ENCODE data around the gene TMA7B.

TMA7B gene

DNA sequence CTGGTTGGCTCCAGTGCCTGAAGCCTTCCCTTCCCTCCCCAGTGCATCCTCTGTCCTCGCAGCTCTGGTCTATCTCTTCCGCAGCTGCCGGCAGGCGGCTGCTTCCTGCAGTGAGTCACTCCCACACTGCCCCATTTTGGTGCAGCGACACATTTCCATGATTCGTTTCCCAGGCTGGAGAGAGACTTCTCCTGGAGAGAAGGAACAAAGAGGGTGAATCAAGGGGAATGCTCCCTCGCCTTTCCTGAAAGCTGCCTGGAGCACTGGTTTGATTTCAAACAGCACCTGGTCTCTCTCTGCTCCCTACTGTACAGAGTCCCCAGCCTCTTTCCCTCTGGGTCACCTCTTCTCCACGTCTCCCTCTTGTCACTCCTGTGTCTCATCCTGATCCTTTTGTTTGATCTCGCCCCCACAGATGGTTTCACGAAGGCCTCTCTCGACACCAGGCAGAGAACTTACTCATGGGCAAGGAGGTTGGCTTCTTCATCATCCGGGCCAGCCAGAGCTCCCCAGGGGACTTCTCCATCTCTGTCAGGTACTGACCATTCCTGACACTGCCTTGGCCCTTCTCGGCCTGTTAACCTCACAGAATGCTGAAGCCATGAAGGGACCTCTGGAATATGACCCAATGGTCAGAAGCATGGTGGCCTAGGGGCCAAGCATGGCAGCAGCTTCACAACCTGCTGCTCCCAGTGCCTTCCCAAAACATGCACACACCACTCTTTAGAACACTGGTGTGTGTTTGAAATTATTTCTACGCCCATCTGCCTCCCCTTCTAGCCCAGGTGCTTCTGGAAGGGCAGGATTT lies at the start of gene TMA7B:
Gene TMA7B (plus strand): TSS at position 758 of the 808 bp plus-strand sequence. CDS start 3,978 bp downstream, outside the sequence.
- TF ChIP-seq GATA2 (IDR thresholded peaks at IDR 0.05; ENCODE audit: low read depth, low read length): no peak
- TF ChIP-seq GATA3 (IDR thresholded peaks at IDR 0.05; ENCODE audit: low read depth, low read length): no peak

DNA sequence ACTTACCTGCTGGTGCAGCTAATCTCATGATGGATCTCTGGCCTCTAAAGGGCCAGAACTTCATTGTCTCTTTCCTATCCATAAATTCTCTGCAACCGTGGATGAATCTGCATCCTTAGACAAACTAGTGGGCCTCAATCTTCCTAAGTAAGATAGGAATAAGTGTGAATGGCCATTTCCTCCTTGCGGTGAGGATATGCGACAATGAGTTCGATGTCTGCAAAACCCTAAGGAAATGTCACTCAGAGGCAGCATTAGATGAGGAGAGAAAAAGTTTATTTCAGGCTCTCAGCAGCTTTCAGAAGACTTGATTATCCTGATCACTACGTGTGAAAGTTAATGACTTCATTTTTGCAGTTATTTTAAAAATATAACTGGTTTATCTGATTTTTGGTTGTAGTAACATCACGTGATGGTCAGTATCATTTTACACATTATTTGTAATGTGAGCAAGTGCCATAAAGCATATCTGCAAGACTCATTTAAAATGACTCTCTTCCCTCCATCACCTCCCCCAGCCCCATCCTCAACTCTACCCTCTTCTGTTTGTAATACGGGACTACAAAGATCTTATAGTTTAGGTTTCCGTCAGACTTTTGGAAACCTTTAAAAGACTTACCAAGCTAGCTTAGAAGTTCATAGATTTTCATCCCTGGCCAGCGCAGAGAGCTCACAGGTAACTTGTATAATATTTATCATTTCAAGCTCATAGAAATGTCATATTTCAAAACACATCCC lies 49.2 kb upstream of the TMA7B start:
- TF ChIP-seq GATA2 (IDR thresholded peaks at IDR 0.05; ENCODE audit: low read depth, low read length) (no peak), GATA3 (IDR thresholded peaks at IDR 0.05; ENCODE audit: low read depth, low read length) (no peak)

DNA sequence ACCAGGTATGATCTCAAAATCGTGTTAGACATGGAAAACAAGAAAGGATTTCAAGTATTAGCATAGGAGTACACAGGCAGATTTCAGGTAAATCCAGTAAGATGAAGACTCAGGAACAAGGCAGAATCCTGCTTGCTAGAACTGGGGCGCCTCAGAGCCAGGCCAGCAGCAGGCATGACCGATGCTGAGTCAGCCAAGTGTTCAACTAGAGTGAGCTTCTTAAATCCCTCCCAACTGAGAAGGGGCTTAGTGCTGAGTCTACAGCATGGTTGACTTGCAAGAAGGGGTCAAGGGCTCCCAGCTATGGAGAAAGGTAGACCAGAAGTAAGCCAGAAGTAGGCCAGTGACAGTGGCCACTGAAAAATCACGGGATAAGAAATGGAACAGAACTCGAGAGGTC lies 46.9 kb upstream of the TMA7B start:
- TF ChIP-seq GATA3 (IDR thresholded peaks at IDR 0.05; ENCODE audit: low read depth, low read length) (no peak), GATA2 (IDR thresholded peaks at IDR 0.05; ENCODE audit: low read depth, low read length) (no peak)

DNA sequence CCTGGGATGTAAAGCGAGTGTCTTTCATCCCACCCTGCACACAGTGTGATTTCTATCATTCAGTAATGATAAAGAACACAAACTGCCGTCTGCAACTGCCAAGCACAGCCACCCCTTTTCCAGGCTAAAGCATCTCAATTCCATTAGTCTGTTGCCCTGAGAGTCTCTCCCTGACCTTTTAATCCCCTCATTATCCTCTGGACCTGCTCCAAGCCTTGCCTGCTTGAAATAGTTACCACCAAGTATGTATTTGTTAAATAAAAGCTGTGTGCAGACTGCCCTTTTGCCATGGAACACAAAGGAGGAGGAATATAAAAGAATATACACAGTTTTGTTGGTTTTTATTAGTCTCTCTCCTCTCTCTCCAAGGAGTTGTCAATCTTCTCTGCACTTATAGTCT lies 46.3 kb upstream of the TMA7B start:
- TF ChIP-seq GATA3 (IDR thresholded peaks at IDR 0.05; ENCODE audit: low read depth, low read length) (no peak), GATA2 (IDR thresholded peaks at IDR 0.05; ENCODE audit: low read depth, low read length) (no peak)

DNA sequence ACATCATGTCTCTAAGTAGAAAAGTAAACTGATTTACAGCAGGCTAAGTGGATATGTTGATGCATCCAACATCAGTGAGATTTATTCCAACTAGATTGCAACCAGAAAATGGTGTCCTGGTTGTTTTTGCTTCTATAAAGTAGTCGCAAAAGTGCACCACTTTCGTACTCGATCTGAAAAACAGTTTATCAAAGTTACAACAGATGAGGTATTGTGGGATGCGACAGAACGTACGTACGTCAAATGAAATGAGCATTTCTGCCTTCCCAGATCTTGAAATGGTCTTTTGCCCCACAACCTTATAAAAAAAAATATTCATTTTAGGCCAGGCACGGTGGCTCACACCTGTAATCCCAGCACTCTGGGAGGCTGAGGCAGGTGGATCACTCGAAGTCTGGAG lies 45.6 kb upstream of the TMA7B start:
- TF ChIP-seq GATA2 (IDR thresholded peaks at IDR 0.05; ENCODE audit: low read depth, low read length) (no peak), GATA3 (IDR thresholded peaks at IDR 0.05; ENCODE audit: low read depth, low read length) (no peak)

DNA sequence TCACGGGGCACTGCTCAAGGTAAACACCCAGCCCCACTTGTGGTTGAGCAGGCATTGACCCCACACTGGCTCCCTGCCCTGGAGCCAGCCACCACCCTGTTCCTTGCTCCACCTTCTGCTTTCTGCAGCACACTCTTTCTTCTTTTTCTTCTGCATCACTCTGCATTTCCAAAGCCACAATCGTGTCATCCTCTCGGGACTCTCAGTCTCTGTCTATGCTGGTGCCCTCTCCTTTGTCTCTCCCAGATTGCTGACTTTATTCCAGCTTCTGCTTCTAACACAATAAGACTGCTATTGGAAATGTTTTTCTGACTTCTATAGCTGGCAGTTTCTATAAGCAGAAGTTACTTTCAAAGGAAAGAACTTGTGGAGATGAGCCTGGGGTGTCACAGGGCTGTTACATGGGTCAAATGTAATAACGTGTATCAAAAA lies 44.9 kb upstream of the TMA7B start:
- TF ChIP-seq GATA2 (IDR thresholded peaks at IDR 0.05; ENCODE audit: low read depth, low read length) (no peak), GATA3 (IDR thresholded peaks at IDR 0.05; ENCODE audit: low read depth, low read length) (no peak)

DNA sequence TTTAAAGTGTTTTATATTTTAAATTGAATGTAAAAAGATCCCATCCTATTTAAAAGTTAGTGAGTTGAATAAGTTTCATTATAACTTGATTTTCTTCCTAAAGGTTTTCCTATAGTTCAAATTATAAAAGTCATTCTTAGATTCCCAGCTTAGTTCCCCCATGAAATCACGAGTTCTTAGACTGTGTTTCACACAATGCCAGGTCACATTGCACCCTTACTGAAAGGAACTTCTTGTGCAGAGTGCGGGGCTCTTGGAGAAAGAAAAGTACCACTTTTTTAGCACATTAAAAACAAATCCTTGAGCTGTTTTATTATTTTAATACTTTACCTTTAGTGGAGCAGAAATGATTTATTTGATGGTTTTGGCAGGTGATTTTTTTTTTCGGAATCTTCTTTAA lies 43.7 kb upstream of the TMA7B start:
- TF ChIP-seq GATA3 (IDR thresholded peaks at IDR 0.05; ENCODE audit: low read depth, low read length) (no peak), GATA2 (IDR thresholded peaks at IDR 0.05; ENCODE audit: low read depth, low read length) (no peak)

DNA sequence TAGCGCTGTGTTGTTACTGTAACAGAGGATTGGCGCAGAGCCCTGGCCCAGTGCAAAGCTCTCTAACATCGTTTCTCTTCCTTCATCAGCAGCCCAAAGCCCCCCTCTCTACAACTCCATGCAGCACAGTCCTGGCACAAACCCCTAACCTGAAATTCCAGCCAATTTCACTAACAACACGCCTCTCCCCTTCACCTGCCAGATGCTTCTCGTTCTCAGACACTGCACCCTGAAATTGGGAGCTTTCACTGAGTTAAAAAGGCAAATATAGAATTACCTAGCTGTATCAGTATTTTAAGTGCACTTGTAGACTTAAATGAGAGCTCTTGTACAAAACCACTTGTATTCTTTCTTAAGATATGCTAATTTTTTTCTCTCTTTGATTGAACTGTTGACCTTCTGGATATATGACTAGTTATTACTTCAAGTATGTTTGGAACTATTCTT lies 43.0 kb upstream of the TMA7B start:
- no peak for TF ChIP-seq GATA2 (IDR thresholded peaks at IDR 0.05; ENCODE audit: low read depth, low read length)
- no peak for TF ChIP-seq GATA3 (IDR thresholded peaks at IDR 0.05; ENCODE audit: low read depth, low read length)

DNA sequence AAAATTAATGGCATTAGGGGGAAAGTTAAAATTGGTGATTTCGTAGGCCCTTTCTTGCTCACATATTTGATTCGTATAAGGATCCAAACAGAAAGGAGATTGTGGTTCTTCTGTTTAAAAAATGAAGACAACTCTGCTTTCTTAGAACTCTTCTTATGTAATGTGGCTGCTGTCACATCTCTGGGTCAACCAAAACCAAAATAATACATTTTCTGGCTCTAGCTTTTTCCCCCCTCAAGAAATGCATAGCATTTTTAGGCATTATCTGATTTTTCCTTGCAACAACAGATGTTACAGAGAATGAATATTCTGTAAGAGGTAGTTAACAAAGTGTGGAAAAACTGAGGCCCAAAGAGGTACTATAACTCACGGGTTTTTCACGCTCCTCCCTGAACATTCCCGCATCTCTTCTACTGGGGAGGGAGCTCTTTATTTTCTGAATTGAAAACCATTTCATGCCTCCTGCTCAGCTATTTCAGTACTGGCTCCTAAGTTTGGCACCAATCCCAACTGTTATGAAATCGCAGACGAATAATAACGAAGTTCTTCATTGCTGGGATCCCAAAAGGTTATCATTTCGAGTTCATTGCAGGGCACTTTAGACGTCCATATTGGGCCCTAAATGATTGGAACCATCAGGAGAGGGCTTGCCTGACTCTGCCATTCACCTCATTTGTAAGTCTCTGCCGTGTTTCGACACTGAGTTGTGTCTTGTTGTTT lies 42.3 kb upstream of the TMA7B start:
- TF ChIP-seq GATA3 (IDR thresholded peaks at IDR 0.05; ENCODE audit: low read depth, low read length) (no peak), GATA2 (IDR thresholded peaks at IDR 0.05; ENCODE audit: low read depth, low read length) (no peak)

DNA sequence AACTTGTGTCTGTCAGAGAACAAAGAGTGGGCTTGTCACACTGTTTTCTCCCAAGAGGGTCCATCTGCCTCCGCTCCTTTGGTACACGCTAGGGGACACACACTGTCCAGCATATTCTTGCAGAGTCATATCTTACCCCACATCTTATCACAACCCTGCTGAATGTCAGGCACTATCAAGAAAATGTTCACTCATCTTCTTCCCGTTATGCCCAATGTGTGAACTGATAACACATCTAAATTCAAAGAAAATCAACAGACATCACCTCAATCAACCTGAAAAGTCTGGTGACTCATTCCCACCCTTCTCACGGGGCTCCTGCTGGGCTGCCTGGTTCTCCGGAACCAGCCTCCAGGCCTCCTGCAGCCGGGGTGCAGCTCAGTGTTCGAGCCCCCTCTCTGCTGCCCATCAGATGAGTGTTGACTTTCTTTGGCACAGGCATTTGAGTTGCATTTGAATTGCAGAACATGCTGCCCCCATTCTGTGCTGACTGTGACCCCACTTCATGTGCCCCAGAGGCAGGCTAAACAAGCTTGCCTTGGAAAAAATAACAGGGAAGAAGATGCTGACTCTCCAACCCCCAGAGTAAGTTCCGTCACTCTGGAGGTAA lies 40.0 kb upstream of the TMA7B start:
- TF ChIP-seq GATA3 (IDR thresholded peaks at IDR 0.05; ENCODE audit: low read depth, low read length) (no peak), GATA2 (IDR thresholded peaks at IDR 0.05; ENCODE audit: low read depth, low read length) (no peak; the same call in 1 of the 2 replicates)

DNA sequence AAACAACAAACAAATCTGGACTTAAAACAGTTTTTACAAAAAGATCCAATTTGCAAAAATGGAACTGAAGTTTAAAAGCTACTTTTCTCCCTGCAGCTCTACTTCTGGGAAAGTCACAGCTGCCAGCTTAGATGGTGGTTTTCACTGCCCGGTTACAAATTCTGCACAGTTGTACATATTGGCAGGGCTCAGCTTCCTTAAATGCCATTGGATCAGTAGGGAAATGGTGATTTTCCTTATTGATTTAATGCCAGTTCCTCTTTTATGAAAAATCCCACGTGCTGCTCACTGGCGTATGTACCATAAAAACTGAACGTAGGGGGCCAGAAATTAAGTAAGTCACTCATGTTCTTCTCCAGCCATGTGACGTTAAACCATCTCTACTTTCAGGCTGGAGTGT lies 36.5 kb upstream of the TMA7B start:
- TF ChIP-seq GATA2 (IDR thresholded peaks at IDR 0.05; ENCODE audit: low read depth, low read length): no peak
- TF ChIP-seq GATA3 (IDR thresholded peaks at IDR 0.05; ENCODE audit: low read depth, low read length): no peak

DNA sequence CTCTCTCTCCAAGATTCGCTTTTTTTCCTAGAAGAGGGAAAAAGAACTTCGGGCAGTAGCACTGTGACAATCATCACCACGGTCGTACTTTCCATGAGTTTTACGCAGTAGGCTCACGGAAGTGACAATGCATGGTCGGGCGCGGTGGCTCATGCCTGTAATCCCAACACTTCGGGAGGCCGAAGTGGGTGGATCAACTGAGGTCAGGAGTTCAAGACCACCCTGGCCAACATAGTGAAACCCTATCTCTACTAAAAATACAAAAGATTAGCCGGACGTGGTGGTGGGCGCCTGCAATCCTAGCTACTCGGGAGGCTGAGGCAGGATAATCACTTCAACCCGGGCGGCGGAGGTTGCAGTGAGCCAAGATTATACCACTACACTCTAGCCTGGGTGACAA lies 35.9 kb upstream of the TMA7B start:
- TF ChIP-seq GATA2 (IDR thresholded peaks at IDR 0.05; ENCODE audit: low read depth, low read length): no peak
- TF ChIP-seq GATA3 (IDR thresholded peaks at IDR 0.05; ENCODE audit: low read depth, low read length): no peak

DNA sequence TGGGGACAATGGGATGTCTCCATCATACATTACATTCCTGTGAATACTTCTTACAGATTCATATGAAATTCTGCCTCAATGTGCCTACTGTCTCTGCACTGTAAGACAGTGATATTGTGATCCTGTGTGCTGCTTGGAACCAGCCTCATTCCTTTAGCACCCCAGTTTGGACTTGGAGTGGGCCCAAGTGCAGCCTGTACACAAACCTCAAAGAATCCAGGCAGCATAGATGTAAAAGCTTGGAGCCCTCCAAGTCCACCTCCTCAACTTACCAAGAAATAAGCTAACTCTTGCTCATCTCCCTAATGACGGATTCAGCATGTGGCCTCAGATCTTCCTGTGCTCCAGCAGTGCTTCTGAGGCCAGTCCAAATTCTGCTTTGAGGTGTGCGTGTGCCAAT lies 34.9 kb upstream of the TMA7B start:
- TF ChIP-seq GATA3 (IDR thresholded peaks at IDR 0.05; ENCODE audit: low read depth, low read length) (no peak), GATA2 (IDR thresholded peaks at IDR 0.05; ENCODE audit: low read depth, low read length) (no peak)

All from SH-SY5Y (cell line).